Endothelial cell of umbilical vein (primary cell): ENCODE measurements around the gene ACOD1.

ENCODE experiments used
- CTCF ChIP-seq, 2 donors: IDR thresholded peaks; 1 replicate in 1 of 2; 2 replicates in 1 of 2; pipeline ENCODE4 v1.5.1; 2011; ENCODE audit warnings: low read length in 2 of 2, mild to moderate bottlenecking in 2 of 2, moderate library complexity in 2 of 2, control low read depth in 1 of 2, inconsistent platforms in 1 of 2, low read depth in 1 of 2; ENCODE audit not compliant: insufficient read depth in 1 of 2; ENCODE audit errors: extremely low read depth in 1 of 2
- EZH2 ChIP-seq: IDR thresholded peaks from 2 replicates; pipeline ENCODE4 v1.6.1; 2012; ENCODE audit warnings: borderline replicate concordance, low read depth, mild to moderate bottlenecking, moderate library complexity, low read length, inconsistent platforms; ENCODE audit not compliant: severe bottlenecking
- FOS ChIP-seq: IDR thresholded peaks from 2 replicates; pipeline ENCODE4 v1.6.1; 2011; ENCODE audit warnings: mild to moderate bottlenecking, low read length, moderate library complexity, borderline replicate concordance; ENCODE audit not compliant: insufficient read depth
- GATA2 ChIP-seq: IDR thresholded peaks from 2 replicates; pipeline ENCODE4 v1.7.0; 2011; ENCODE audit warnings: low read depth, mild to moderate bottlenecking, moderate library complexity, mixed read lengths, low read length; ENCODE audit not compliant: insufficient read length, insufficient read depth
- JUN ChIP-seq: IDR thresholded peaks from 2 replicates; pipeline ENCODE4 v1.6.1; 2011; ENCODE audit warnings: borderline replicate concordance, low read depth; ENCODE audit not compliant: insufficient read length, insufficient read depth
- MAX ChIP-seq: IDR thresholded peaks from 2 replicates; pipeline ENCODE4 v1.6.1; 2011; ENCODE audit not compliant: insufficient read depth, insufficient read length
- MYC ChIP-seq: IDR thresholded peaks from one replicate; pipeline ENCODE4 v1.6.1; 2011; ENCODE audit warnings: mild to moderate bottlenecking, low read depth, low read length
- POLR2A ChIP-seq: IDR thresholded peaks from 2 replicates; pipeline ENCODE4 v1.6.1; 2012; ENCODE audit warnings: low read depth, mild to moderate bottlenecking, control low read depth, low read length
- POLR2AphosphoS5 ChIP-seq: IDR thresholded peaks from 2 replicates; pipeline ENCODE4 v1.6.1; 2012; ENCODE audit warnings: low read depth, mild to moderate bottlenecking, control low read depth, low read length, moderate library complexity; ENCODE audit not compliant: insufficient read depth

GRCh38 chr13:76928456-76928855, 19.9 kb upstream of the ACOD1 start:
- TF ChIP-seq CTCF (IDR thresholded peaks at IDR 0.05; ENCODE audit: extremely low read depth in 1 of 2, insufficient read depth in 1 of 2, low read depth in 1 of 2, low read length in 2 of 2), result no peak
- no peak for TF ChIP-seq MAX
- TF ChIP-seq GATA2, result no peak
- TF ChIP-seq JUN, result no peak
- TF ChIP-seq EZH2, result no peak
- TF ChIP-seq POLR2A, result no peak
- TF ChIP-seq POLR2AphosphoS5, result no peak
- TF ChIP-seq MYC, result no peak
- no peak for TF ChIP-seq FOS
